GM21619 (cell line): Measurements from ENCODE around the gene ESYT1.

Source experiments
- ATAC-seq: cut with Tn5 transposase; IDR thresholded peaks from one replicate; pipeline ENCODE4 v1.9.1; 2021; ENCODE audit not compliant: unreplicated experiment

The ESYT1 gene, protein sequence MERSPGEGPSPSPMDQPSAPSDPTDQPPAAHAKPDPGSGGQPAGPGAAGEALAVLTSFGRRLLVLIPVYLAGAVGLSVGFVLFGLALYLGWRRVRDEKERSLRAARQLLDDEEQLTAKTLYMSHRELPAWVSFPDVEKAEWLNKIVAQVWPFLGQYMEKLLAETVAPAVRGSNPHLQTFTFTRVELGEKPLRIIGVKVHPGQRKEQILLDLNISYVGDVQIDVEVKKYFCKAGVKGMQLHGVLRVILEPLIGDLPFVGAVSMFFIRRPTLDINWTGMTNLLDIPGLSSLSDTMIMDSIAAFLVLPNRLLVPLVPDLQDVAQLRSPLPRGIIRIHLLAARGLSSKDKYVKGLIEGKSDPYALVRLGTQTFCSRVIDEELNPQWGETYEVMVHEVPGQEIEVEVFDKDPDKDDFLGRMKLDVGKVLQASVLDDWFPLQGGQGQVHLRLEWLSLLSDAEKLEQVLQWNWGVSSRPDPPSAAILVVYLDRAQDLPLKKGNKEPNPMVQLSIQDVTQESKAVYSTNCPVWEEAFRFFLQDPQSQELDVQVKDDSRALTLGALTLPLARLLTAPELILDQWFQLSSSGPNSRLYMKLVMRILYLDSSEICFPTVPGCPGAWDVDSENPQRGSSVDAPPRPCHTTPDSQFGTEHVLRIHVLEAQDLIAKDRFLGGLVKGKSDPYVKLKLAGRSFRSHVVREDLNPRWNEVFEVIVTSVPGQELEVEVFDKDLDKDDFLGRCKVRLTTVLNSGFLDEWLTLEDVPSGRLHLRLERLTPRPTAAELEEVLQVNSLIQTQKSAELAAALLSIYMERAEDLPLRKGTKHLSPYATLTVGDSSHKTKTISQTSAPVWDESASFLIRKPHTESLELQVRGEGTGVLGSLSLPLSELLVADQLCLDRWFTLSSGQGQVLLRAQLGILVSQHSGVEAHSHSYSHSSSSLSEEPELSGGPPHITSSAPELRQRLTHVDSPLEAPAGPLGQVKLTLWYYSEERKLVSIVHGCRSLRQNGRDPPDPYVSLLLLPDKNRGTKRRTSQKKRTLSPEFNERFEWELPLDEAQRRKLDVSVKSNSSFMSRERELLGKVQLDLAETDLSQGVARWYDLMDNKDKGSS

DNA sequence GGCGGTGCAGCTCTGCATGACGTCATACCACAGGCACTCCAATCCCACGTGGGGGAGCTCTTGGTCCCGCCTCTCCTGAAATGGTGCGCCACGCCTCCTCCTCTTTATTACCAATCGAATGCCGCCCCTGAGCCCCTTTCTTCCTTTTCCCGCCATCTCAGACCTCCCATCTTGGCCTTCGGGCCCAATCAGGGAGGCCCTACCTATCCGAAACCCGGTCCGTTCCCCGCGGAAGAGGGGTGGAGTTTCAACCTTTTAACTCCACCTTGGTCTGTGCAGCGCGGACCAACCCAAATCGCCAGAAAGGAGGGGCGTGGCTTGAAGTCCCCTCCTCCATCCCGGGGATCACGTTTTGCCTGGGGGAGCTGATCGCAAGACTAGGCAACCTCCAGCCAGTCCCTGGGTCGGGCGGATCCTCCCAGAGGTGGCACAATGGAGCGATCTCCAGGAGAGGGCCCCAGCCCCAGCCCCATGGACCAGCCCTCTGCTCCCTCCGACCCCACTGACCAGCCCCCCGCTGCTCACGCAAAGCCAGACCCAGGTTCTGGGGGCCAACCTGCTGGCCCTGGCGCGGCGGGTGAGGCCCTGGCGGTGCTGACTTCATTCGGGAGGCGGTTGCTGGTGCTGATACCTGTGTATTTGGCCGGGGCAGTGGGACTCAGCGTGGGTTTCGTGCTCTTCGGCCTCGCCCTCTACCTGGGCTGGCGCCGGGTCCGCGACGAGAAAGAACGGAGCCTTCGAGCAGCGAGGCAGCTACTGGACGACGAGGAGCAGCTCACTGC lies at the start of gene ESYT1:
Gene ESYT1 (plus strand): TSS at position 380 of the 782 bp plus-strand sequence. CDS start 53 bp downstream, at position 433.
- ATAC-seq, result peak; percentile 88

DNA sequence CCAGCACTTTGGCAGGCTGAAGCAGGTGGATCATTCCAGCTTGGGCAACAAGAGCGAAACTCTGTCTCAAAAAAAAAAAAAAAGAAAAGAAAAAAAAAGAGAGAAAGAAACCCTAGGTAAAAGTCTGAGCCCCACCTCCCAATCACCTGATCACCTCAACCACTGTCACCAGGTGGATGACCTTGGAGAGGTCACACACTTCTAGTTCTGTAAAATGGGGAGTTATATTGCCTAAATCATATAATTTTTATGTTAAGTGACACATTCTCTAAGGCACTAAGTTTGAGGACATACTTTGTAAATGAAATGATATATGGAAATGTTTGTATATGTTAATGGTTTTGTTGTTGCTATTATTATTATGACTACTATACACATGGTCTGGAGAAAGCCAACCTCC lies 49.6 kb upstream of the ESYT1 start:
- ATAC-seq, result no peak

DNA sequence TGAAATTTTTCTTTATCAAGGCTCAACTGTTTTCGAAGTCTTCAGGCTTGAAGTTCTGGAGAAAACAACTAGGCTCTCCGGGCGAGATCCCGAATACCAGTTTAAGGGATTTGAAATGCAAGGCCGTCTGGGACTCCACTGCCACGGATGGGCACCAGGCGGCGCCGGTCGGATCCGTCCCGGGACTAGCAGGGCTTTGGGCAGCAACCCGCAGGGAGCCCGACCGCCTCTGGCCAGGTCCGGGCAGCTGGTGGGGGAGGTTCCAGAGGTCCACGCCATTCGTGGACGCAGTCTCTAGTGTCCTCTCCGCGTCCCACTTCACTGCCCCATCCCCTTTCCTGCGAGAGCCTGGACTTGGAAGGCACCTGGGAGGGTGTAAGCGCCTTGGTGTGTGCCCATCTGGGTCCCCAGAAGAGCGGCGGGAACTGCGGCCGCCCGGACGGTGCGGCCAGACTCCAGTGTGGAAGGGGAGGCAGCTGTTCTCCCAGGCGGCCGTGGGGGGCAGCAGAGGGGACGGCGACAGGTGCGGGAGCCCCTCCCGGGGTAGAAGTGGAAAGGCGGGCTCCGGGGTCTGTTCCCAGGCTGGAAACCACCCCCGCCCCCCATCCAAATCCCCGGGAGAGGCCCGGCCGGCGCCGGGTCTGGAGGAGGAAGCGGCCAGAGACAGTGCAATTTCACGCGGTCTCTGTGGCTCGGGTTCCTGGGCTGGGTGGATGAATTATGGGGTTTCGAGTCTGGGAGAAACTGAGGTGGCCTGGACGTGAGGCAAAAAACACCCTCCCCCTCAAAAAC lies 48.9 kb upstream of the ESYT1 start:
- peak; percentile 61 for ATAC-seq

DNA sequence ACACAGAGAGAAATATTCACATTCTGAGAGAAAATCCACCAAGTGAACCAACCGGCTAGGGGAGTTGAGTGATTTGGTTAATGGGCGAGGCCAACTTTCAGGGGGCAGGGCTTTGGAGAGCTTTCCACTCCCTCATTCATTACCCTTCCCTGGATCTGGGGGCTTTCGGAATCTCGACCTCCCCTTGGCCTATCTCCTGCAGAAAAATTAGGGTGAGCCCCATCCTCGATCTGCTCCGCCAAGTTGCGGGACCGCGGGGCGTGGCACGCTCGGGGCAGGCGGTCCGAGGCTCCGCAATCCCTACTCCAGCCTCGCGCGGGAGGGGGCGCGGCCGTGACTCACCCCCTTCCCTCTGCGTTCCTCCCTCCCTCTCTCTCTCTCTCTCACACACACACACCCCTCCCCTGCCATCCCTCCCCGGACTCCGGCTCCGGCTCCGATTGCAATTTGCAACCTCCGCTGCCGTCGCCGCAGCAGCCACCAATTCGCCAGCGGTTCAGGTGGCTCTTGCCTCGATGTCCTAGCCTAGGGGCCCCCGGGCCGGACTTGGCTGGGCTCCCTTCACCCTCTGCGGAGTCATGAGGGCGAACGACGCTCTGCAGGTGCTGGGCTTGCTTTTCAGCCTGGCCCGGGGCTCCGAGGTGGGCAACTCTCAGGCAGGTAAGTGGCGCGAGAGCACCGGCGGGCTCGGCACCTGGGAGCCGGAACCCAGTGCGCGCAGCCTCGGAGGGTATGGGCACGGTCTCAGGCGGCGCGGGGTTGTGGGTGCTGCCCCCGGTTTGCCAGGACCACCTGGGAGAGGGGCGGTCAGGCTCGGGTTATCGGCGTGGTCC lies 48.1 kb upstream of the ESYT1 start, which contains the start of gene ERBB3:
Gene ERBB3 (plus strand): TSS at position 443 of the 833 bp plus-strand sequence. CDS start 136 bp downstream, at position 579.
- peak; percentile 37 for ATAC-seq

DNA sequence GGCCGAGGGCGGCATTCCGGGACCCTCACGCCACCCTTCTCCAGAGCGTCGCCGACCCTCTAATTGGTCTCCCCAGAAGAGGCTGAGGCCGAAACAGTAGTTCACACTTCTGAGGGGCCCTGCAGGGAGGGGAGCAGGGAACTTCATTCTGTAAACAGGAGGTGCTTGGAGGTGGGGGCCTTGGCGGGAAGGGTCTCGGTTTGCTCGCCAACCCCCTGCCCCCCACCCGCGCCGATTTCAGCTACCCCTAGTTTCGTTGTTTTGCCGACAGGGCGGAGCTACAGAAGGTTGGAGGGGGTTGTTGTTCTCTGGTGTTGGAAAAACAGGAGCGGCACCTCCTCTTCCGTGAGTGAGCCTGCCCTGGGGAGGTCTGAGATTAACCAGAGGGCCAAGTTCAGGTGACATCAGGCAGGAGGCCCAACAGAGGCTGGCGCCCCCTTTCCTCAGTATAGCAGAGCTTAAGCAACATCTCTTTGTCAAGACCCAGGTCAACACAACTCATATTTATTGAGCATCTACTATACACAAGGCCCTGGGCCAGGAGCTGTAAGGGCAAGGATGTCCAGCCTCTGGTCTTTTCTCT lies 47.4 kb upstream of the ESYT1 start:
- ATAC-seq, result no peak

DNA sequence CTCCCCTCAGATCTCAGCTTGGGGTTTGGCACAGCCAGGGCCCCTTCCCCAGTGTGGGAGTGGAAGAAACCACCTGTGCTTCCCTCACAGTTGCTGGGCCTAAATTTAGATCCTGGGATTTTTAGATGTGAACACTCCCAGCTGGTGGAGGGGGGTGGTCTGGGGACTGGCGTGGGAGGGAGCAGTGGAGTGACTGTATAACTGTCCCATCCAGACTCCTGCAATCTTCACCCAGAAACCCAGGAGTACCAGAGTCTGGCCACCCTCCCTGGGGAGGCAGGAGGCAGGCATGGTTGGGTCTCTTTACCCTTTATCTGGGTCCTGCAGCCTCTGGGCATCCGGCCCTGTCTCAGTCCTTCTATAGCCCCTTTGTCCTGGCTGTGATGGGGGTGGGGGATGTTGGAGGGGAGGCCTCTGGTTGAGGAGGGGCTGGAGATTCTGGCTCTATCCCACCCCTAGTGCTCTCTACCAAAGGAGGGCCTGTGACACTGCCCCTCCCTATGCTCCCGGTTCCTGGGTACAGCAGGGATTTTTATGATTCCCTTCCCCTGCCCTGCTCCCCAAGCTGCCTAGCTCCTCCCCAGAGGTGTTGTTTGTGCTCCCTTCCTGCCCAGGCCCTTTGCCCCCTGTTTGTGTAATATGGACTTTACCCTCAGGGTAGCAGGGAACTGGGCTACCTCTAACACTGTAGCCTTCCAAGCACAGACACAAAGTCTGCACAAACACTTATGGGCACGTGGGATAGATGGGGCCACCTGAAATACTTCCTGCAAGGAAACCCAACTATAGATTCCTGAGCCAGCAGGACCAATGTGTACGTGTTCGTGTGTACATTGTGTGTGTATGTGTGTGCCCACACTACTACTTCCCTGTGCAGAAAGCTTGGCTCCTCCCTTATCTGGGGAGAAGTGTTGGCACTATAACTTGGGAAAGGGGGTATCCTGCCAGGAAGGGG lies 46.4 kb upstream of the ESYT1 start:
- ATAC-seq, result no peak

DNA sequence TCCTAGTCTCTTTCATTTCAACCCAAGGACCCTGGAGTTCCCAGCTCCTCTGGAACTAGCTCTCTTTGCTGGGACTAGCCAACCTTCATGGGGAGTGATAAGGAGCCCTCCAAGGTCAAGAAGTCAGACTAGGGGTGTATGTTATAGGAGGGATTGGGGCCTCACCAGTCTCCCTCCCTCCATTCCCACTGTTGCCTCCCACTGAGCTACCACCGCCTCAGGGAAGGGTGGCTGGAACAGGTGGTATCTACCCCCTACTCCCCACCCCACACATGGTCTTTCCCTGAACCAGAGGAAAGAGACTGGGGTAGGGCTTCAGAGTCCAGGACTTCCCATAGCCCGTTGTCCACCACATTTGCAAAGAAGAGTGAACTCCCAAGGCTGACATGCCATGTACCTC lies 45.7 kb upstream of the ESYT1 start:
- no peak for ATAC-seq

DNA sequence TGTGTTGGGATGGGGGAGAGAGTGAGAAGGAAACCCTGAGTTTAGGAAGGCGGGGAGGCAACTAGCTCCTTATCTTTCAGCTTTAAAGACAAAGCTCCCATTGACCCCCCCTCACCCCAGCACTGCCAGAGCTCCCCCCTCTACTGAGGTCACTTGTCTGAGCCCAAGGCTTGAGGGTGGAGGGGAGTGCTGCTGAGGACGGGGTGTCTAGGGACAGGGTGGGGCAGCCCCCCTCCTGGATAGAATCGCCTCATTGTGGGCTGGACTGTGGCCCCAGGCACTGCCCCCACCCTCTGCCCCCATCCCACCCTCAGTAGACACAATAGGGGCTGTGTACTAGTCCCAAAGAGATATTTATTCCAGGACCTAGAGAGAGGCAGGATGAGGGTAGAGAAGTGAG lies 45.1 kb upstream of the ESYT1 start:
- no peak for ATAC-seq

DNA sequence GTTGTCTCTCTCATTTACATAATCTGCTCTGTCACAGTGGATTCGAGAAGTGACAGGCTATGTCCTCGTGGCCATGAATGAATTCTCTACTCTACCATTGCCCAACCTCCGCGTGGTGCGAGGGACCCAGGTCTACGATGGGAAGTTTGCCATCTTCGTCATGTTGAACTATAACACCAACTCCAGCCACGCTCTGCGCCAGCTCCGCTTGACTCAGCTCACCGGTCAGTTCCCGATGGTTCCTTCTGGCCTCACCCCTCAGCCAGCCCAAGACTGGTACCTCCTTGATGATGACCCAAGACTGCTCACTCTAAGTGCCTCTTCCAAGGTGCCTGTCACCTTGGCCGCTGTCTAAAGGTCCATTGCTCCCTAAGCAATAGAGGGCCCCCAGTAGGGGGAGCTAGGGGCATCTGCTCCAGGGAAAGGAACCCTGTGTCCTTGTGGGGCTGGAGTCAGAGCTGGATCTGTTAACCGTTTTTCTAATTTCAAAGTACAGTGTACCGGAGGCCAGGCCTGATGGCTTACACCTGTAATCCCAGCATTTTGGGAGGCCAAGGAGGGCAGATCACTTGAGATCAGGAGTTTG lies 43.0 kb upstream of the ESYT1 start:
- ATAC-seq, result no peak

DNA sequence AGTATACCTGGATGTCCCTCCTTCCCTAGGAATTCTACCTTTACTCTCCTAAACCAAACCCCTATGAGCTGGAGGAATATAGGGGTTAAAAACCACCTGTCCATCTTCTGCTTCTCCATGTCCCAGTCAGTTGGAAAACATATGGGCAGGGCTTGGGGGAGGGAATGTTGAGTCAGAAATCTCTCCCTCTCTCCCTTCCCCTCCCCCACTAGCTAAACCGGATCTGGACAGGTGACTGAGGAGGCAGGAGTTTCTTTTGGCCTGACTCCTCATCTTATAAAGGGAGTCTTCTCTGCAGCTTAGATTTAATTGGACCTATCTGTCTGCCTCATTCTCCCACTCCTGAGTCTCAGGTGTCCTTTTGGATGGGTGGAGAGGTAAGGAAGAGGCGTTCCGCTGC lies 42.0 kb upstream of the ESYT1 start:
- ATAC-seq, result no peak

DNA sequence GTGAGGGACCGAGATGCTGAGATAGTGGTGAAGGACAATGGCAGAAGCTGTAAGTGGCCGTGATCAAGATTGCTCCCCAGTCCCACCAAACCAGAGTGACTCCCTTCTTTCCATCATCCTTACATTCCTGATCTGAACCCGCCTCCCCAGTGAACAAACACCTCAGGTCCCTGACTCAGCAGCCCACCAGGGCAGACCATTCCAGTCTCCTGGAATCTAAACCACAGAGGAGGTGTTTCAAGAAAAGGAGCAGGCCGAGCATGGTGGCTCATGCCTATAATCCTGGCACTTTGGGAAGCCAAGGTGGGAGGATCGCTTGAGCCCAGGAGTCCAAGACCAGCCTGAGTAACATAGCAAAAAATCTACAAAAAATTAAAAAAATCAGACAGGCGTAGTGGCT lies 41.5 kb upstream of the ESYT1 start:
- ATAC-seq, result no peak

DNA sequence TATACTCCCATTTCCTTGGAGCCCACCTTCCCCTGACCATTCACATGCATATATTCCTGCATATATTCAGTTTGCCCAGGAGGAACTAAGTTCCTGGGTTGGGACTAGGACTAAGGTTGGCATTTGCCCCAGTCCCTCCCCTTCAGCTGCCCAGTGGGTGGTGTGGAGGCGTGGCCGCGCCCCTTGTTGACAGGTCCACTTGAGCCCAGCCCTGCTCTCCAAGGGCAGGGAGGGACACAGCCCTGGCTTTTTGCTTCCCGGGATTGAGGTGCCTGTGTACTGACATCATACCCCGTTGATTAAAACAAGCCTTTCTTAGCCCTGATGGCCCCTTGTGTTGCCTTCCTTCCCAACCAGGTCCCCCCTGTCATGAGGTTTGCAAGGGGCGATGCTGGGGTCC lies 40.8 kb upstream of the ESYT1 start:
- ATAC-seq, result no peak

DNA sequence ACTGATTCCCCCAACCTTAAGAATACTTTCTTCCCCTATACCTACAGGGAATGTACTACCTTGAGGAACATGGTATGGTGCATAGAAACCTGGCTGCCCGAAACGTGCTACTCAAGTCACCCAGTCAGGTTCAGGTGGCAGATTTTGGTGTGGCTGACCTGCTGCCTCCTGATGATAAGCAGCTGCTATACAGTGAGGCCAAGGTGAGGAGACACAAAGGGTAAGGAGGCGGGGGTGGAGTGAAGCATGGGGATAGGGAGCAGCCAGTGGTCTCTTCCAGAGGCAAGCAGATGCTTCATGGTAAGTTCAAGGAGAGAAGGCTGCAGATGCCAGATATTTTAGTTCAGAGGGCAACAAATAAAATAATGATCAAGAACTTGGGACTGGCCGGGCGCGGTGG lies 30.3 kb upstream of the ESYT1 start:
- ATAC-seq, result no peak

DNA sequence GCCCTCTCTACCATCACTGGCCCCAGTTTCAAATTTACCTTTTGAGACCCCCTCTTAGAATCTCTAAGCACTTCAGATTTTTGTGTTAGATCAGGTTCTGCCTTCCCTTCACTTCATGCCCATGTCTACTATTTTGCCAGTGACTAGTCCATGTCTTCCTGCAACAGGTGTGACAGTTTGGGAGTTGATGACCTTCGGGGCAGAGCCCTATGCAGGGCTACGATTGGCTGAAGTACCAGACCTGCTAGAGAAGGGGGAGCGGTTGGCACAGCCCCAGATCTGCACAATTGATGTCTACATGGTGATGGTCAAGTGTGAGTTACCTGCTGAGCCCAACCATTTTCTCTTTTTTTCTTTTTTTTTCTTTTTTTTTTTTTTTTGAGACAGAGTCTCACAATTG lies 29.5 kb upstream of the ESYT1 start:
- no peak for ATAC-seq

DNA sequence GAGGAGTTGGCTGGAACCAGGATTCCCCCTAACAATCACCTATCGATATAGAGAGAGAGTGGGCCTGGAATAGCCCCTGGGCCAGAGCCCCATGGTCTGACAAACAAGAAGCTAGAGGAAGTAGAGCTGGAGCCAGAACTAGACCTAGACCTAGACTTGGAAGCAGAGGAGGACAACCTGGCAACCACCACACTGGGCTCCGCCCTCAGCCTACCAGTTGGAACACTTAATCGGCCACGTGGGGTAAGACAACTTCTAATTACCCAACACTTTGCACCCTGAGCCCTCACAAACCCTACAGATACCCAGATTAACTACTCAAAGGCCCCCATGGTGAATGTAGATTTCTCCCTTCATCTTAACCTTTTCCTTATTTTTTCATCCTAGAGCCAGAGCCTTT lies 28.3 kb upstream of the ESYT1 start:
- no peak for ATAC-seq

DNA sequence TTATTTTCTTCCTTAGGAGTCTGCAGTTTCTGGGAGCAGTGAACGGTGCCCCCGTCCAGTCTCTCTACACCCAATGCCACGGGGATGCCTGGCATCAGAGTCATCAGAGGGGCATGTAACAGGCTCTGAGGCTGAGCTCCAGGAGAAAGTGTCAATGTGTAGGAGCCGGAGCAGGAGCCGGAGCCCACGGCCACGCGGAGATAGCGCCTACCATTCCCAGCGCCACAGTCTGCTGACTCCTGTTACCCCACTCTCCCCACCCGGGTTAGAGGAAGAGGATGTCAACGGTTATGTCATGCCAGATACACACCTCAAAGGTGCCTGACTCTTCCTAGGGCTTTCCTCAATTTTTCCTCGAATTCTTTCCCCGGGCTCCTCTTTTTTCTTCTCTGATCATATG lies 27.0 kb upstream of the ESYT1 start:
- ATAC-seq, result no peak

DNA sequence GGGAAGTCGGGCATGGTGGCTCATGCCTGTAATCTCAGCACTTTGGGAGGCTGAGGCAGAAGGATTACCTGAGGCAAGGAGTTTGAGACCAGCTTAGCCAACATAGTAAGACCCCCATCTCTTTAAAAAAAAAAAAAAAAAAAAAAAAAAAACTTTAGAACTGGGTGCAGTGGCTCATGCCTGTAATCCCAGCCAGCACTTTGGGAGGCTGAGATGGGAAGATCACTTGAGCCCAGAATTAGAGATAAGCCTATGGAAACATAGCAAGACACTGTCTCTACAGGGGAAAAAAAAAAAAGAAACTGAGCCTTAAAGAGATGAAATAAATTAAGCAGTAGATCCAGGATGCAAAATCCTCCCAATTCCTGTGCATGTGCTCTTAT lies 25.4 kb upstream of the ESYT1 start:
- no peak for ATAC-seq
